Caco-2 (cell line): Measurements from ENCODE around the gene RAC2. TPM values are rescaled to one million over a fixed set of nuclear protein-coding genes. Genes with fewer than 3 reads are reported as not detected.

ENCODE experiments used
- BruUV-seq: library from RNA; stranded (reverse); fragments of 400-500 nt; replicated peaks from 2 replicates; lab custom pipeline; 2021; lab: Mats Ljungman, UMichigan
- CTCF ChIA-PET: fragments of 300-600 bp; sonication (Branson Sonifier 250); formaldehyde crosslinking; loops from one replicate; lab custom pipeline; 2022; ENCODE audit warnings: antibody characterized with exemption; lab: Charles Lee
- POLR2A ChIA-PET: fragments of 300-600 bp; sonication (Branson Sonifier 250); formaldehyde crosslinking; loops from one replicate; lab custom pipeline; 2022; ENCODE audit warnings: antibody characterized with exemption; lab: Charles Lee
- DNase-seq, 2 experiments: peaks; one replicate each; pipeline versions ENCODE4 v3.0.0 to v3.0.0-alpha.2; 2020 to 2022
- H3K27me3 ChIP-seq: replicated peaks from 2 replicates; pipeline ENCODE4 v1.6.0; 2011; ENCODE audit warnings: low read length; ENCODE audit not compliant: control insufficient read depth, insufficient read depth
- H3K36me3 ChIP-seq: 2 replicates; pipeline ENCODE4 v1.5.1; 2011; ENCODE audit warnings: low read length; ENCODE audit not compliant: control insufficient read depth, insufficient read depth
- H3K4me1 ChIP-seq: fragments of 250-450 bp; sonication (Bioruptor Pico); 2 replicates; pipeline ENCODE4 v1.5.1; 2020; ENCODE audit warnings: mild to moderate bottlenecking
- H3K4me3 ChIP-seq: 2 replicates; pipeline ENCODE4 v1.5.1; 2011; ENCODE audit warnings: low read depth, mild to moderate bottlenecking, control low read depth, low read length
- H3K9me3 ChIP-seq: fragments of 250-450 bp; sonication (Bioruptor Pico); 2 replicates; pipeline ENCODE4 v1.5.1; 2020; ENCODE audit warnings: mild to moderate bottlenecking, moderate library complexity
- H3K27ac Mint-ChIP-seq: one replicate; pipeline ENCODE4 v1.8.0; 2022; ENCODE audit warnings: mixed read lengths; ENCODE audit not compliant: unreplicated experiment
- H3K27me3 Mint-ChIP-seq: one replicate; pipeline ENCODE4 v1.8.0; 2022; ENCODE audit warnings: mixed read lengths; ENCODE audit not compliant: insufficient read depth, unreplicated experiment
- H3K36me3 Mint-ChIP-seq: one replicate; pipeline ENCODE4 v1.8.0; 2022; ENCODE audit warnings: mild to moderate bottlenecking, mixed read lengths; ENCODE audit not compliant: insufficient read depth, unreplicated experiment
- H3K4me1 Mint-ChIP-seq: one replicate; pipeline ENCODE4 v1.8.0; 2022; ENCODE audit warnings: low read depth, mixed read lengths; ENCODE audit not compliant: unreplicated experiment
- H3K4me3 Mint-ChIP-seq: one replicate; pipeline ENCODE4 v1.8.0; 2022; ENCODE audit warnings: mild to moderate bottlenecking, moderate library complexity, mixed read lengths; ENCODE audit not compliant: unreplicated experiment
- H3K9me3 Mint-ChIP-seq: one replicate; pipeline ENCODE4 v1.8.0; 2022; ENCODE audit warnings: mixed read lengths; ENCODE audit not compliant: unreplicated experiment
- CTCF ChIP-seq, 2 experiments: fragments of 200-600 bp in 1 of 2; IDR thresholded peaks; 1 replicate in 1 of 2; 2 replicates in 1 of 2; pipeline versions ENCODE4 v1.5.1 to v1.8.0; 2011 to 2022; ENCODE audit warnings: antibody characterized with exemption in 1 of 2, control low read depth in 1 of 2, inconsistent platforms in 1 of 2, low read depth in 1 of 2, low read length in 1 of 2, mild to moderate bottlenecking in 1 of 2, moderate library complexity in 1 of 2; ENCODE audit not compliant: insufficient read depth in 1 of 2, severe bottlenecking in 1 of 2, unreplicated experiment in 1 of 2
- intact Hi-C: fragments of 100-400 bp; cut with micrococcal nuclease; formaldehyde crosslinking; loops from one replicate; pipeline ENCODE4 v1.10.0; 2022; ENCODE audit not compliant: unreplicated experiment
- total RNA-seq: library from RNA; stranded (reverse); gene quantifications from 2 replicates; pipeline ENCODE4 v1.2.3, GENCODE V29; 2022

Gene RAC2
- total RNA-seq, 1 experiment from 2014 or later, result 0.25 TPM

DNA sequence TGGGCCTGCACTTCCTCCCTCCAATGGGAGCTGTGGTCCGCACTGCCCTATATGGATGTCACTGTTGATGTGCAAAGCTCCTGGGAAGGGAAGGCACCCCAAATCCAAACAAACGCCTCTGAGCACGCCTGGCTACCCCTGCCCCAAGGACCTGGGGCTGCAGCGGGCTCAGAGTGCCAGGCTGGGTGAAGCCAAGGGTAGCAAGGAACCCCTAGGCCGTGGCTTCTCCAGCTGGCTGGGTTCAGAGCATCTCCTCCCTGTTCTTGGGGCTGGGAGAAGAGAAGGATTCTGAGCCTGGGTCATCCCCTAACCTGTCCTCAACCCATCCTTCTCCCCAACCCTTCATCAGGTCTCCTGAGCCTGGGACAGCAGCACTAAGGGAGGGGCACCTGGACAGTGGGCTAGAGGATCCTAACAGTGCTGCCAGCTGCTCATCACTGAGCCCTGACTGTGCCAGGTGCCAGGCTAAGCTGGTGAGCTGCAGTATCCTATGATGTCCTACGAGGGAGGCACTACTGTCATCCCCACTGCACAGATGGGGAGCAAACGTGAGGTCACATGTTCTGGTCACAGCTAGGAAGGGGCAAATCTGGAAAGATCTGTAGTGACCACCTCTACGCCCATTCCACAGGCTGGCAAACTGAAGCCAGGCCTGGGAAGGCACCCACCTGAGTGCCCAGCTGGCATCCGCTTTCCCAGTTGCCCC is 34.8 kb downstream of the RAC2 start:
- Histone ChIP-seq H3K4me3 (no peak overlapping the region), H3K4me1 (no peaks in the 10 kb centered on the region), H3K9me3 (no peaks in the 10 kb centered on the region), H3K36me3 (no peaks in the 10 kb centered on the region), H3K27me3 (no peaks in the 10 kb centered on the region)
- Mint-ChIP-seq H3K27me3 (peaks cover 2% of the 10 kb centered on the region), H3K27ac (no peak overlapping the region), H3K4me3 (no peak overlapping the region), H3K36me3 (peaks cover 4% of the 10 kb centered on the region), H3K4me1 (peaks cover 1% of the 10 kb centered on the region), H3K9me3 (no peaks in the 10 kb centered on the region)
- POLR2A ChIA-PET, result no interaction called here
- intact Hi-C loops, result no loop called here
- CTCF ChIA-PET, result interaction anchor here (0.7 to 1.1 kb wide), 2 partner anchors 10 to 61 kb away, joined by 3 read pairs; no protein-coding TSS in a partner anchor
- BruUV-seq, result no TSS peak
- DNase-seq, result peak in 1 of 2 experiments; percentile 16
- no peak for TF ChIP-seq CTCF (IDR thresholded peaks at IDR 0.05; ENCODE audit: insufficient read depth in 1 of 2, low read depth in 1 of 2, low read length in 1 of 2, severe bottlenecking in 1 of 2, unreplicated experiment in 1 of 2)

DNA sequence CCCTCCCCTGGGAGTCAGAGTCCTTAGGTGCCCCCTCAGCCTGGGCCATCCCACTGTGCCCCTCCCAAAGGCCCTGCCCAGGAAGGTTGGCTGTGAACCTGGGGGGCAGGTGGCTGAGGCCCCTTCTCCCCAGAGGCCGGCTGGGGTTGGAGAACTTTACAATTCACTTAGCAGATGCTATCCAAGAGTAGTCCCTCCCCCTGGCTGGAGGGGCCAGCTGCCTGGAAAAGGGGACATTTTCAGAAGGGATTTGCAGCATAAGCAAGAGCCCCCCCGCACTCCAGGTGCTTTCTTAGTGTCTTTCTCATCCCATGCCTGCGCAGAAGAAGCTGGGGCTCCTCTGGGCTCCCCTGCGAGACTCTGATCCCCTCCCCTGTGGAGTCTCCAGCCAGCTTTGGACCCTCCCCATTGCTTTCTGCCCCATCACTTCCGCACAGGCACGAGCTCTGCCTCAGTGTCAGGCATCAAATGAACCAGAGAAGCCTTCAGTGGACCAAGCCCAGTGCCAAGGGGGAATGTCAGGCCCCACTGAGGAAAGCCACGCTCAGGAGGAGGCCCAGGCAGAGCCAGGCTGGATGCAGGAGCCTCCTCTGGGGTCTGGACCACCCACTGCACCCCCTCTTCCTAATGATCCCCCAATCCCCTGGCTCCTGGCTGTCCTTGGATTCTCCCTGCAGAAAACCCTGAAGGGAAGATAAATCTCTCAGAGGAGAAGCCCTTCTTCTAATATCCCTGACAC is 35.5 kb downstream of the RAC2 start:
- BruUV-seq, result no TSS peak
- H3K27ac Mint-ChIP-seq, result no peak overlapping the region
- peak in 1 of 2 experiments; percentile 19 for DNase-seq
- H3K4me1 Mint-ChIP-seq, result no peaks in the 10 kb centered on the region
- intact Hi-C loops, result no loop called here
- H3K9me3 ChIP-seq, result no peaks in the 10 kb centered on the region
- ChIA-PET POLR2A (no interaction called here), CTCF (interaction anchor here (1.1 kb wide), 1 partner anchor 60 kb away, joined by 3 read pairs; no protein-coding TSS in a partner anchor)
- H3K27me3 ChIP-seq, result no peaks in the 10 kb centered on the region
- no peaks in the 10 kb centered on the region for H3K4me1 ChIP-seq
- H3K9me3 Mint-ChIP-seq, result no peaks in the 10 kb centered on the region
- no peak for TF ChIP-seq CTCF (IDR thresholded peaks at IDR 0.05; ENCODE audit: insufficient read depth in 1 of 2, low read depth in 1 of 2, low read length in 1 of 2, severe bottlenecking in 1 of 2, unreplicated experiment in 1 of 2)
- H3K4me3 ChIP-seq, result no peak overlapping the region
- H3K27me3 Mint-ChIP-seq, result peaks cover 2% of the 10 kb centered on the region
- no peaks in the 10 kb centered on the region for H3K36me3 ChIP-seq
- peaks cover 4% of the 10 kb centered on the region for H3K36me3 Mint-ChIP-seq
- no peak overlapping the region for H3K4me3 Mint-ChIP-seq

GRCh38 chr22:37207981-37208380 is 36.1 kb downstream of the RAC2 start:
- BruUV-seq, result no TSS peak
- CTCF ChIA-PET, result no interaction called here
- intact Hi-C loops, result no loop called here
- H3K27me3 Mint-ChIP-seq, result peaks cover 2% of the 10 kb centered on the region
- no peaks in the 10 kb centered on the region for H3K4me1 ChIP-seq
- H3K4me1 Mint-ChIP-seq, result no peaks in the 10 kb centered on the region
- POLR2A ChIA-PET, result no interaction called here
- H3K9me3 ChIP-seq, result no peaks in the 10 kb centered on the region
- H3K27me3 ChIP-seq, result no peaks in the 10 kb centered on the region
- no peak overlapping the region for H3K4me3 Mint-ChIP-seq
- no peaks in the 10 kb centered on the region for H3K9me3 Mint-ChIP-seq
- H3K27ac Mint-ChIP-seq, result no peak overlapping the region
- H3K4me3 ChIP-seq, result no peak overlapping the region
- no peaks in the 10 kb centered on the region for H3K36me3 ChIP-seq
- DNase-seq, result no peak
- peaks cover 4% of the 10 kb centered on the region for H3K36me3 Mint-ChIP-seq
- no peak for TF ChIP-seq CTCF (IDR thresholded peaks at IDR 0.05; ENCODE audit: insufficient read depth in 1 of 2, low read depth in 1 of 2, low read length in 1 of 2, severe bottlenecking in 1 of 2, unreplicated experiment in 1 of 2)
